ENCODE results near the gene GRIP2. TPM values are rescaled to one million over a fixed set of nuclear protein-coding genes. Genes with fewer than 3 reads are reported as not detected.

Gene GRIP2
- total and polyA plus RNA-seq, 2 experiments from 2014 or later: 0.73 to 2.4 TPM

GRCh38 chr3:14477311-14477935, 62.7 kb downstream of the GRIP2 start:
- Histone ChIP-seq H2AFZ (no peak overlapping the region), H3K36me3 (replicated peaks; ENCODE audit: insufficient read depth, low read depth) (peaks cover 4% of the 10 kb centered on the region), H3K9me2 (replicated peaks; ENCODE audit: insufficient read depth) (no peaks in the 10 kb centered on the region), H4K20me1 (ENCODE audit: insufficient read depth, poor library complexity, severe bottlenecking) (no peaks in the 10 kb centered on the region), H3K9me3 (ENCODE audit: low read depth) (no peaks in the 10 kb centered on the region), H3K27me3 (no peaks in the 10 kb centered on the region), H3K4me1 (ENCODE audit: insufficient read depth) (peaks cover 10% of the 10 kb centered on the region), H3K4me3 (no peak overlapping the region), H3K4me2 (no peak overlapping the region), H3K79me2 (no peaks in the 10 kb centered on the region), H3K27ac (no peak overlapping the region)
- DNase-seq (ENCODE audit: low spot score): no peak
- 97% methylated on average over 11 of the region's 11 CpGs for WGBS (ENCODE audit: low lambda C conversion rate, missing lambda C conversion rate)
- TF ChIP-seq EZH2 (IDR thresholded peaks at IDR 0.05; ENCODE audit: borderline replicate concordance) (no peak), CTCF (IDR thresholded peaks at IDR 0.05; ENCODE audit: poor library complexity) (no peak), EZH2phosphoT487 (IDR thresholded peaks at IDR 0.05; ENCODE audit: low read depth, severe bottlenecking, unreplicated experiment) (no peak)

DNA sequence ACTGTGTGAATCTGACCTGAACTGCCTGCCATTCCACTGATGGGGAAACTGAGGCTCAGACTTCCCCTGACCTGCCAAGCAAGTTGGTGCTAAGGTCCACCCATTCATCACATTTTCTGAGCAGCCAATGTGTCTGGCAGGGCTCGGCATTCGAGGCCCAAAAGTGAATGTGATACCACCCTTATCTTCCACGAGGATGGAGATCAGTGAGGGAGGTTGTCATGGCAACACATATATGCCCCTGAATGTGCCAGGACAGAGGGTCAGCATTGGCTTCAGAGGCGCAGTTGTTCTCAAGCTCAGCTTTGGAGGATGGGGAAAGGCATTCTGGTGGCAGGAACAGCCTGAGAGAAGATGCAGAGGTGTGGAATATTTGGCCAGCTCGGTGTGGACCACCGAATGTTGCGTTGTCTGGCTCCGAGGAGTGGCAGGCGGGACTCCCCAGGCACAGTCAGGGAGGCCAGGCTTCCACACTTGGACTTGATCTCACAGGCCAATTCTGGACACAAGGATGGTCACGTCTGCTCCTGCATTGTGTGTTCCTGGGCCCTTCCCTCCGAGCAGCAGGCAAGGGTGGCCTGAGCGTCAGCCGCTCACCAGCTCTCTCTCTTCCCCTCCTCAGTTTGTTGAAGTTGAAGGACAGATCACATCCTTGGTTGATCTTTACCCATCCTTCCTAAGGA, 63.4 kb downstream of the GRIP2 start:
- Histone ChIP-seq H3K27ac (no peak overlapping the region), H3K36me3 (replicated peaks; ENCODE audit: insufficient read depth, low read depth) (peaks cover 4% of the 10 kb centered on the region), H3K4me1 (ENCODE audit: insufficient read depth) (peaks cover 11% of the 10 kb centered on the region), H3K9me3 (ENCODE audit: low read depth) (no peaks in the 10 kb centered on the region), H3K4me2 (no peak overlapping the region), H2AFZ (no peak overlapping the region), H3K27me3 (no peaks in the 10 kb centered on the region), H4K20me1 (ENCODE audit: insufficient read depth, poor library complexity, severe bottlenecking) (no peaks in the 10 kb centered on the region), H3K9me2 (replicated peaks; ENCODE audit: insufficient read depth) (no peaks in the 10 kb centered on the region), H3K79me2 (no peaks in the 10 kb centered on the region), H3K4me3 (no peak overlapping the region)
- TF ChIP-seq CTCF (IDR thresholded peaks at IDR 0.05; ENCODE audit: poor library complexity) (no peak), EZH2phosphoT487 (IDR thresholded peaks at IDR 0.05; ENCODE audit: low read depth, severe bottlenecking, unreplicated experiment) (no peak), EZH2 (IDR thresholded peaks at IDR 0.05; ENCODE audit: borderline replicate concordance) (no peak)
- DNase-seq (ENCODE audit: low spot score): no peak
- WGBS (ENCODE audit: low lambda C conversion rate, missing lambda C conversion rate): 91% methylated on average over 13 of the region's 13 CpGs

DNA sequence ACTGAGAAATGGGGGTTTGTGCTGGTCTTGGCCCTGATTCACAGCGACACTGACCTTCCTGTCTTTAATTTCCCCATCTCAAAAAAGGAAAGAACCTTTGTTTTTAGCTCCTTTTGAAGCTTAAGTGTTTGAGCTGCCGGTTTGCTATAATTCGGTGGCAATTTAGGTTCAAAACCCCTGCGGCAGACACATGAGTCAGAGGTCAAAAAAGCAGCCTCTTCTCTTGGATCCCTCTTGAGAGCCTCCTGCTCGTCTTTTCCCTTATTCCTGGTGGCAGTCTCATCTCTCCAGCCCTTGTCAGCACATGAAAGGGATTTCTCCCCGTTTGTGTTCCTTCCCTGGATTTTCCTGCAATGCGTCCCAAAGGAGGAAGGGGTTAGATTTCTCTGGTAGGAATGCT, 64.5 kb downstream of the GRIP2 start:
- no peak overlapping the region for H3K4me2 ChIP-seq
- H3K9me2 ChIP-seq (replicated peaks; ENCODE audit: insufficient read depth): no peaks in the 10 kb centered on the region
- H2AFZ ChIP-seq: no peak overlapping the region
- no peak for TF ChIP-seq EZH2phosphoT487 (IDR thresholded peaks at IDR 0.05; ENCODE audit: low read depth, severe bottlenecking, unreplicated experiment)
- peaks cover 4% of the 10 kb centered on the region for H3K36me3 ChIP-seq (replicated peaks; ENCODE audit: insufficient read depth, low read depth)
- H3K4me1 ChIP-seq (ENCODE audit: insufficient read depth): peaks cover 11% of the 10 kb centered on the region
- no peak overlapping the region for H3K27ac ChIP-seq
- WGBS (ENCODE audit: low lambda C conversion rate, missing lambda C conversion rate): 82% methylated on average over 7 of the region's 7 CpGs
- DNase-seq (ENCODE audit: low spot score): no peak
- no peaks in the 10 kb centered on the region for H3K9me3 ChIP-seq (ENCODE audit: low read depth)
- H3K27me3 ChIP-seq: no peaks in the 10 kb centered on the region
- no peak overlapping the region for H3K4me3 ChIP-seq
- no peaks in the 10 kb centered on the region for H3K79me2 ChIP-seq
- H4K20me1 ChIP-seq (ENCODE audit: insufficient read depth, poor library complexity, severe bottlenecking): no peaks in the 10 kb centered on the region

DNA sequence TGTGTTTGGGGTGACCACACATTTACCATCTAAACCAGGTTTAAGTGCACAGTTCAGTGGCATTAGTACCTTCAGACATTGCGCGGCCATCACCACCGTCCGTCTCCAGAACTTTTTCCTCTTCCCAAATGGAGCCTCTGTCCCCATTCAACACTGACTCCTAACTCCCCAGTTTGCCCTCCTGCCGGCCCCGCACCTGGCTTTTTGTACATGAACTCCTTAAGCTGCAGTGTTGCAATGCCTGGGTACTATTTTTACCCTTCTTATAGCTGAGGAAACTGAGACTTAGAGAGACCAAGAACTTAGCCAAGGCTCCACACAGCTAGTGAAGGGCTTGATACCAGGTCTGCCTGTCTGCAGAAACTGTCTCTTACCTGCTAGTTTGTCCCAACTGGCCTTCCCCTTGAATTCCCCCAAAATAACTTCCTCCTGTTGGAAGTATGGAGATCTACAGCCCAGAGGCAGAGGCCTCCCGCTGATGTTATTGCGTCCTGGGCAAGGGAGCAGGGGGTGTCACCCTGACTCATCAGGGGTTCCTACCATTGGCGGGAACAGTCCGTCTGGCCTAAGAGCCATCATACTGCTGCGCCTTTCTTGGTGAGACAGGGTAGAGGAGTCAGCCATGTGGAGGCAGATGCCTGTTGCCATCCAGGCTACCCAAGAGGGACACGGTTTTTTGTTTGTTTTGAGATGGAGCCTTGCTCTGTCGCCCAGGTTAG, 65.6 kb downstream of the GRIP2 start:
- Histone ChIP-seq H3K27me3 (no peaks in the 10 kb centered on the region), H3K4me2 (no peak overlapping the region), H3K36me3 (replicated peaks; ENCODE audit: insufficient read depth, low read depth) (peaks cover 4% of the 10 kb centered on the region), H3K9me3 (ENCODE audit: low read depth) (no peaks in the 10 kb centered on the region), H3K4me3 (no peak overlapping the region), H4K20me1 (ENCODE audit: insufficient read depth, poor library complexity, severe bottlenecking) (no peaks in the 10 kb centered on the region), H3K79me2 (no peaks in the 10 kb centered on the region), H3K4me1 (ENCODE audit: insufficient read depth) (peaks cover 11% of the 10 kb centered on the region), H3K9me2 (replicated peaks; ENCODE audit: insufficient read depth) (no peaks in the 10 kb centered on the region), H2AFZ (no peak overlapping the region), H3K27ac (no peak overlapping the region)
- no peak for DNase-seq (ENCODE audit: low spot score)
- no peak for TF ChIP-seq EZH2phosphoT487 (IDR thresholded peaks at IDR 0.05; ENCODE audit: low read depth, severe bottlenecking, unreplicated experiment)
- TF ChIP-seq EZH2 (IDR thresholded peaks at IDR 0.05; ENCODE audit: borderline replicate concordance): no peak
- TF ChIP-seq CTCF (IDR thresholded peaks at IDR 0.05; ENCODE audit: poor library complexity): no peak
- 95% methylated on average over 13 of the region's 13 CpGs for WGBS (ENCODE audit: low lambda C conversion rate, missing lambda C conversion rate)

Measured in hepatocyte (in vitro differentiated cells).